IMR-90 (cell line): ENCODE data around the gene CIB1. TPM values are rescaled to one million over a fixed set of nuclear protein-coding genes. Genes with fewer than 3 reads are reported as not detected.

Experiments used
- ATAC-seq: fragments of 200-7000 bp; cut with Tn5 transposase; 2 replicates; pipeline ENCODE4 v1.9.1; 2020; ENCODE audit warnings: low read depth, mild to moderate bottlenecking, moderate library complexity
- BruUV-seq: library from RNA; stranded (reverse); fragments of 400-500 nt; replicated peaks from 2 replicates; lab custom pipeline; 2021; lab: Mats Ljungman, UMichigan
- CTCF ChIA-PET: fragments of 300-600 bp; formaldehyde crosslinking; extraction: SDS; loops from one replicate; lab custom pipeline; 2021; ENCODE audit warnings: antibody characterized with exemption; lab: Yijun Ruan, JAX
- POLR2A ChIA-PET: fragments of 300-600 bp; sonication (Branson Sonifier 250); formaldehyde crosslinking; loops from one replicate; lab custom pipeline; 2022; ENCODE audit warnings: antibody characterized with exemption; ENCODE audit not compliant: unreplicated experiment; lab: Charles Lee
- DNase-seq: peaks from one replicate; pipeline ENCODE4 v3.0.0; 2013
- H2AFZ ChIP-seq: replicated peaks from 2 replicates; pipeline ENCODE3; 2013; ENCODE audit warnings: low read length, mild to moderate bottlenecking; ENCODE audit not compliant: poor library complexity
- H2AK5ac ChIP-seq: 2 replicates; pipeline ENCODE4 v1.6.1; 2013; ENCODE audit warnings: low read depth, low read length, inconsistent platforms
- H2AK9ac ChIP-seq: replicated peaks from 2 replicates; pipeline ENCODE3; 2013; ENCODE audit warnings: mild to moderate bottlenecking, low read depth, low read length, moderate library complexity; ENCODE audit not compliant: poor library complexity
- H2BK120ac ChIP-seq: 2 replicates; pipeline ENCODE4 v1.6.1; 2013; ENCODE audit warnings: low read depth, low read length, inconsistent platforms
- H2BK15ac ChIP-seq: 3 replicates; pipeline ENCODE4 v1.6.1; 2013; ENCODE audit warnings: low read depth, low read length, inconsistent platforms
- H2BK20ac ChIP-seq: 2 replicates; pipeline ENCODE4 v1.6.1; 2013; ENCODE audit warnings: low read depth, mild to moderate bottlenecking, inconsistent platforms, low read length, moderate library complexity
- H2BK5ac ChIP-seq: 2 replicates; pipeline ENCODE4 v1.6.1; 2013; ENCODE audit warnings: mild to moderate bottlenecking, low read depth, low read length, inconsistent platforms; ENCODE audit not compliant: poor library complexity, severe bottlenecking
- H3K14ac ChIP-seq: replicated peaks from 2 replicates; pipeline ENCODE4 v1.6.1; 2013; ENCODE audit warnings: low read depth, low read length, inconsistent platforms
- H3K18ac ChIP-seq: 2 replicates; pipeline ENCODE4 v1.6.1; 2013; ENCODE audit warnings: low read depth, low read length, control low read depth
- H3K23ac ChIP-seq: 2 replicates; pipeline ENCODE4 v1.6.1; 2013; ENCODE audit warnings: low read depth, low read length, inconsistent platforms
- H3K27ac ChIP-seq: 2 replicates; pipeline ENCODE4 v1.5.1; 2013; ENCODE audit warnings: mild to moderate bottlenecking, control low read depth, low read length; ENCODE audit not compliant: insufficient read depth
- H3K27me3 ChIP-seq: 2 replicates; pipeline ENCODE4 v1.6.1; 2013; ENCODE audit warnings: low read length; ENCODE audit not compliant: control insufficient read depth, insufficient read depth
- H3K36me3 ChIP-seq: 2 replicates; pipeline ENCODE4 v1.6.1; 2013; ENCODE audit warnings: low read length, mixed read lengths; ENCODE audit not compliant: control insufficient read depth, insufficient read depth
- H3K4ac ChIP-seq: 2 replicates; pipeline ENCODE4 v1.6.1; 2013; ENCODE audit warnings: low read depth, low read length, inconsistent platforms
- H3K4me1 ChIP-seq: 2 replicates; pipeline ENCODE4 v1.6.1; 2013; ENCODE audit warnings: low read length, mixed read lengths; ENCODE audit not compliant: control insufficient read depth, insufficient read depth
- H3K4me2 ChIP-seq: 2 replicates; pipeline ENCODE4 v1.6.1; 2013; ENCODE audit warnings: low read depth, mild to moderate bottlenecking, control low read depth, low read length, moderate library complexity
- H3K4me3 ChIP-seq: 2 replicates; pipeline ENCODE4 v1.5.1; 2013; ENCODE audit warnings: low read depth, mild to moderate bottlenecking, control low read depth, low read length, moderate library complexity; ENCODE audit not compliant: insufficient read depth
- H3K56ac ChIP-seq: 2 replicates; pipeline ENCODE4 v1.6.1; 2013; ENCODE audit warnings: low read length, inconsistent platforms; ENCODE audit not compliant: insufficient read depth; ENCODE audit errors: extremely low read depth
- H3K79me1 ChIP-seq, 2 experiments: 2 replicates each; pipeline ENCODE4 v1.6.1; 2013; ENCODE audit warnings: low read length in 2 of 2, inconsistent platforms in 1 of 2, low read depth in 1 of 2
- H3K9ac ChIP-seq: 2 replicates; pipeline ENCODE4 v1.6.1; 2013; ENCODE audit warnings: low read depth, low read length, control low read depth
- H3K9me1 ChIP-seq: 2 replicates; pipeline ENCODE4 v1.6.1; 2013; ENCODE audit warnings: low read length, inconsistent platforms; ENCODE audit not compliant: insufficient read depth
- H3K9me3 ChIP-seq: 2 replicates; pipeline ENCODE4 v1.6.1; 2013; ENCODE audit warnings: low read length; ENCODE audit not compliant: control insufficient read depth, insufficient read depth
- H4K20me1 ChIP-seq: 2 replicates; pipeline ENCODE4 v1.6.1; 2013; ENCODE audit warnings: low read length, inconsistent platforms; ENCODE audit not compliant: insufficient read depth
- H4K5ac ChIP-seq: 2 replicates; pipeline ENCODE4 v1.6.1; 2013; ENCODE audit warnings: mild to moderate bottlenecking, low read depth, low read length, control low read depth
- H4K8ac ChIP-seq, 2 experiments: 2 replicates each; pipeline ENCODE4 v1.6.1; 2013; ENCODE audit warnings: low read depth in 2 of 2, low read length in 2 of 2, control low read depth in 1 of 2, inconsistent platforms in 1 of 2
- H4K91ac ChIP-seq: 2 replicates; pipeline ENCODE4 v1.6.1; 2013; ENCODE audit warnings: low read depth, low read length, inconsistent platforms; ENCODE audit not compliant: insufficient read depth
- MAFK ChIP-seq: IDR thresholded peaks from 2 replicates; pipeline ENCODE4 v1.6.1; 2012; ENCODE audit warnings: low read depth, low read length, improper control_type of control experiment
- POLR2A ChIP-seq: IDR thresholded peaks from 2 replicates; pipeline ENCODE4 v1.6.1; 2012; ENCODE audit warnings: mild to moderate bottlenecking, low read depth, low read length
- USF2 ChIP-seq: fragments of 150-350 bp; IDR thresholded peaks from 2 replicates; pipeline ENCODE4 v1.6.1; 2017; ENCODE audit warnings: mild to moderate bottlenecking, antibody characterized with exemption, low read length, low read depth
- WGBS, 2 experiments: methylation state at CpG; one replicate each; pipeline versions ENCODE4 v1.1.5 to v1.1.7; 2013; ENCODE audit warnings: missing lambda C conversion rate in 2 of 2; ENCODE audit not compliant: insufficient read length in 1 of 2; ENCODE audit errors: extremely low coverage in 2 of 2; 5-methylcytosine and 5-hydroxymethylcytosine counted together
- dilution Hi-C: fragments of 300-500 bp; cut with HindIII; formaldehyde crosslinking; loops from one replicate; pipeline ENCODE4 v1.14.3; 2018; ENCODE audit warnings: low sequenced_read_pairs; ENCODE audit not compliant: unreplicated experiment
- in situ Hi-C: fragments of 300-500 bp; cut with MboI; formaldehyde crosslinking; loops from 3 replicates; pipeline ENCODE4 v1.14.3; 2019; ENCODE audit warnings: low sequenced_read_pairs, inconsistent platforms, mixed read lengths
- intact Hi-C: fragments of 100-400 bp; cut with micrococcal nuclease; formaldehyde crosslinking; loops from 2 replicates; pipeline ENCODE4 v1.10.0; 2022
- polyA plus RNA-seq, 3 experiments: library from polyadenylated mRNA; depleted of rRNA; stranded (reverse); fragments of >200 nt; gene quantifications; 2 replicates each; pipeline ENCODE4 v1.2.3, GENCODE V29; 2012; ENCODE audit warnings: low replicate concordance in 1 of 3
- total RNA-seq: library from RNA; depleted of rRNA; stranded (reverse); fragments of >200 nt; gene quantifications from 2 replicates; pipeline ENCODE4 v1.2.3, GENCODE V29; 2012

The CIB1 gene
- total and polyA plus RNA-seq, 2 of the 4 experiments (the other 2 are of a cell fraction): 31.5 to 94.1 TPM

DNA sequence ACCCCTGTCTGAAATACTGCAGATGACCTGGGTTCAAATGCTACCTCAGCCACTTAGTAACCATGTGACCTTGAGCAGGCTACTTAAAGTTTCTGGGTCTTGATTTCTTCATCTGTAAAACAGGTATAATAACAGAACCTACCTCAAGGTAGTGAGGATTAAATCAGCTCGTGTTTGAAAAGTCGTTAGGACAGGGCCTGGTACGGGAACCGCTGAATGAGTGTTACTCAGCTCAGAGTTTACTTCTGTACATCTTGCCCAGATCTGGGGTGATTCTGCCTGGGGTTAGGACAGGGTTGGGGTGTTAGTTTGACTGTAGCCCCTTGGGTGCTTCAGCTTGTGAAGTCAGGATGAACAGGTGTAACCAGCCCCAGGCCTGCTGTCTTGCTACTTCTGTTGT is 30.8 kb downstream of the CIB1 start:
- H3K56ac ChIP-seq: no peak overlapping the region
- no peak overlapping the region; the same call in 1 of the 2 replicates for H3K4me3 ChIP-seq
- in situ Hi-C loops: no loop called here

More for the DNA sequence above, 30.8 kb downstream of the CIB1 start:
- ATAC-seq (no peak), DNase-seq (no peak)
- Histone ChIP-seq H4K5ac (no peak overlapping the region), H2BK15ac (no peak overlapping the region), H3K79me1 (peaks cover 30 to 32% of the 10 kb centered on the region in 2 experiments; a peak in 3 of 4 replicates), H3K36me3 (no peaks in the 10 kb centered on the region; the same call in 1 of the 2 replicates), H3K18ac (no peak overlapping the region), H3K9me1 (peaks cover 12% of the 10 kb centered on the region; the same call in 1 of the 2 replicates), H2AK9ac (no peak overlapping the region), H3K27ac (no peak overlapping the region), H3K9me3 (no peaks in the 10 kb centered on the region), H3K9ac (no peak overlapping the region), H3K4me1 (peaks cover 8% of the 10 kb centered on the region), H2BK20ac (no peak overlapping the region), H3K23ac (peak overlapping the region; percentile 34; the same call in 1 of the 2 replicates), H4K20me1 (no peaks in the 10 kb centered on the region; the same call in 1 of the 2 replicates), H2BK5ac (no peak overlapping the region), H2AFZ (no peak overlapping the region), H3K4me2 (peak overlapping the region; percentile 76; the same call in 1 of the 2 replicates), H2AK5ac (peak overlapping the region; percentile 30; the same call in 1 of the 2 replicates), H4K91ac (no peak overlapping the region), H3K4ac (no peak overlapping the region), H3K27me3 (no peaks in the 10 kb centered on the region), H3K14ac (no peak overlapping the region), H2BK120ac (no peak overlapping the region), H4K8ac (no peak overlapping the region)
- intact Hi-C loops (no loop called here), dilution Hi-C loops (no loop called here)
- WGBS, 2 experiments: no CpG with 5 or more reads among the region's 4 CpGs
- TF ChIP-seq MAFK (no peak), POLR2A (no peak), USF2 (no peak)
- BruUV-seq: no TSS peak
- ChIA-PET CTCF (interaction anchor here (0.6 to 1.1 kb wide), 3 partner anchors 11 to 79 kb away, joined by 3 to 4 read pairs (median 3); no protein-coding TSS in a partner anchor), POLR2A (no interaction called here)
